Peyer's patch (tissue), 4 donors: ENCODE data around the gene LTO1. TPM values are rescaled to one million over a fixed set of nuclear protein-coding genes. Genes with fewer than 3 reads are reported as not detected.
A peak's percentile ranks its signal among the peaks of the same experiment; 100 is the strongest.

ENCODE experiments used
- DNase-seq, 3 donors: peaks; one replicate each; pipeline ENCODE4 v3.0.0-alpha.2; 2017 to 2019
- H3K27ac ChIP-seq, 4 donors: fragments of 200-600 bp; sonication (generic); one replicate each; pipeline ENCODE4 v1.5.1; 2016 to 2019
- H3K27me3 ChIP-seq, 2 donors: fragments of 200-600 bp; sonication (generic); one replicate each; pipeline ENCODE4 v1.5.1; 2019
- H3K36me3 ChIP-seq, 3 donors: fragments of 200-600 bp; sonication (generic); one replicate each; pipeline ENCODE4 v1.5.1; 2016 to 2019
- H3K4me1 ChIP-seq, 4 donors: fragments of 200-600 bp; sonication (generic); one replicate each; pipeline ENCODE4 v1.5.1; 2016 to 2019
- H3K4me3 ChIP-seq, 4 donors: fragments of 200-600 bp; sonication (generic); 1 replicate in 3 of 4; 2 replicates in 1 of 4; pipeline ENCODE4 v1.5.1; 2016 to 2019; ENCODE audit warnings: mild to moderate bottlenecking in 1 of 4
- H3K9me3 ChIP-seq, 4 donors: fragments of 200-600 bp; sonication (generic); one replicate each; pipeline ENCODE4 v1.5.1; 2016 to 2019; ENCODE audit warnings: mild to moderate bottlenecking in 1 of 4
- POLR2A ChIP-seq, 2 donors: fragments of 450-650 bp; IDR thresholded peaks; one replicate each; pipeline ENCODE4 v1.5.1; 2017; ENCODE audit warnings: antibody characterized with exemption in 2 of 2, mild to moderate bottlenecking in 2 of 2, moderate library complexity in 2 of 2
- total RNA-seq, 4 donors: library from RNA; depleted of rRNA; stranded (reverse); fragments of >200 nt; gene quantifications; one replicate each; pipeline ENCODE4 v1.1.0, GENCODE V29; 2016
- TF ChIP-seq, protein P1 (sequence below), 6 experiments: fragments of 450-650 bp in 4 of 6; fragments of 200-600 bp in 2 of 6; sonication (generic) in 1 of 6; IDR thresholded peaks; one replicate each; pipeline ENCODE4 v1.5.1; 2017 to 2019; ENCODE audit warnings: antibody characterized with exemption in 6 of 6, mild to moderate bottlenecking in 3 of 6, moderate library complexity in 1 of 6

Gene LTO1
- total RNA-seq, 4 donors from 2014 or later: 22.1 to 50.3 (median 36.6) TPM

DNA sequence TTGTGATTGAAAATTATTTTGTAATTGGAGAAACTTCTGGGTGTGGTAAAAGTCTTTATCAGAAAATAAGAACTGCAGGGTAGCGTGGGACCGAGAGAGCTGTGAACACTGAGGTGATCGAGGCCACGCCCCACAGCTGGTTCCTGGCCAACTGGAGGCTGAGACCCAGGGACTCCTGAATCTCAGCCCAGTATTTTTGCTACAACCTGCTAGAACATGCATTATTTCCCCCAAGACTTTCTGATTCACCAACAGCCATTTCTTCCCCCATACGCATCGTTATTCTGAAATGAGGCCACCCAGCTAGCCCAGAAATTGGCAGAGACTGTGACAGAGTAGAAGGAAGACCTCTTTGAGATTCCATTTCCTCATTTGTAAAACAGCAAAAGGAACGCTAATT lies 32.0 kb upstream of the LTO1 start:
- Histone ChIP-seq H3K27ac (no peak overlapping the region), H3K27me3 (peaks cover 0 to 27% of the 10 kb centered on the region in 2 donors), H3K36me3 (no peaks in the 10 kb centered on the region), H3K4me3 (no peak overlapping the region), H3K9me3 (no peaks in the 10 kb centered on the region), H3K4me1 (peaks cover 0 to 52% (median 5%) of the 10 kb centered on the region in 4 donors)
- TF ChIP-seq, protein P1, sequence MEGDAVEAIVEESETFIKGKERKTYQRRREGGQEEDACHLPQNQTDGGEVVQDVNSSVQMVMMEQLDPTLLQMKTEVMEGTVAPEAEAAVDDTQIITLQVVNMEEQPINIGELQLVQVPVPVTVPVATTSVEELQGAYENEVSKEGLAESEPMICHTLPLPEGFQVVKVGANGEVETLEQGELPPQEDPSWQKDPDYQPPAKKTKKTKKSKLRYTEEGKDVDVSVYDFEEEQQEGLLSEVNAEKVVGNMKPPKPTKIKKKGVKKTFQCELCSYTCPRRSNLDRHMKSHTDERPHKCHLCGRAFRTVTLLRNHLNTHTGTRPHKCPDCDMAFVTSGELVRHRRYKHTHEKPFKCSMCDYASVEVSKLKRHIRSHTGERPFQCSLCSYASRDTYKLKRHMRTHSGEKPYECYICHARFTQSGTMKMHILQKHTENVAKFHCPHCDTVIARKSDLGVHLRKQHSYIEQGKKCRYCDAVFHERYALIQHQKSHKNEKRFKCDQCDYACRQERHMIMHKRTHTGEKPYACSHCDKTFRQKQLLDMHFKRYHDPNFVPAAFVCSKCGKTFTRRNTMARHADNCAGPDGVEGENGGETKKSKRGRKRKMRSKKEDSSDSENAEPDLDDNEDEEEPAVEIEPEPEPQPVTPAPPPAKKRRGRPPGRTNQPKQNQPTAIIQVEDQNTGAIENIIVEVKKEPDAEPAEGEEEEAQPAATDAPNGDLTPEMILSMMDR (IDR thresholded peaks at IDR 0.05): no peak
- no peak for TF ChIP-seq POLR2A (IDR thresholded peaks at IDR 0.05)
- DNase-seq: no peak

- Histone ChIP-seq H3K4me3 (peak overlapping the region in 2 of 4 donors; percentile 24 to 27), H3K27me3 (peaks cover 0 to 27% of the 10 kb centered on the region in 2 donors), H3K36me3 (no peaks in the 10 kb centered on the region), H3K9me3 (no peaks in the 10 kb centered on the region), H3K4me1 (peaks cover 0 to 60% (median 5%) of the 10 kb centered on the region in 4 donors), H3K27ac (no peak overlapping the region)
- peak in 2 of 3 donors; percentile 61 to 79 for DNase-seq
- TF ChIP-seq, protein P1 (IDR thresholded peaks at IDR 0.05): no peak
- TF ChIP-seq POLR2A (IDR thresholded peaks at IDR 0.05): no peak
These were observed 31.0 kb upstream of the LTO1 start for GRCh38 chr11:69705901-69706787.

DNA sequence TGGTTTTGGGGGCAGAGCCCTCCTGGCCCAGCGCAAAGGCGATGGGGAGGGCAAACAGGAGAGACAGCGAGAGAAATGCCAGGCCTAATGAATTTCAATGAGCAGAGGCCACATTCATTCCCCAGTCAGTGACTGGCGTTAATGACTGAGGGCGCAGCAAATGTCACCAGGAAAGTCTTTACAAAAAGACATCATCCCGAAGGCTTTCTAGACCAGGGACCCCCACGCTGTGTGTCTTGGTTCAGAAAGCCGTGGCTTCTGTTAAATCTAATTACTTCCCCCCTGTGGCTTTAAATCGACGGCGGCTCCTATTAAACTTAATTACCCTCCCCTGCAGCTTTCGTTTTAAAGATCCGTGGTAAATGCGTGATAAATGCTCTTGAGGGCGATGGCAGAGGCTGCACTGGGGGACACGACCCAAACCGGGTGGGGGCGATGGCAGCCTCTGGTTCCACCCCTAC lies 30.2 kb upstream of the LTO1 start:
- Histone ChIP-seq H3K27ac (no peak overlapping the region), H3K9me3 (no peaks in the 10 kb centered on the region), H3K36me3 (no peaks in the 10 kb centered on the region), H3K27me3 (peaks cover 0 to 27% of the 10 kb centered on the region in 2 donors), H3K4me1 (peaks cover 0 to 68% (median 5%) of the 10 kb centered on the region in 4 donors), H3K4me3 (peak overlapping the region in 2 of 4 donors; percentile 24 to 27)
- DNase-seq: no peak
- TF ChIP-seq, protein P1 (IDR thresholded peaks at IDR 0.05): no peak
- TF ChIP-seq POLR2A (IDR thresholded peaks at IDR 0.05): no peak

DNA sequence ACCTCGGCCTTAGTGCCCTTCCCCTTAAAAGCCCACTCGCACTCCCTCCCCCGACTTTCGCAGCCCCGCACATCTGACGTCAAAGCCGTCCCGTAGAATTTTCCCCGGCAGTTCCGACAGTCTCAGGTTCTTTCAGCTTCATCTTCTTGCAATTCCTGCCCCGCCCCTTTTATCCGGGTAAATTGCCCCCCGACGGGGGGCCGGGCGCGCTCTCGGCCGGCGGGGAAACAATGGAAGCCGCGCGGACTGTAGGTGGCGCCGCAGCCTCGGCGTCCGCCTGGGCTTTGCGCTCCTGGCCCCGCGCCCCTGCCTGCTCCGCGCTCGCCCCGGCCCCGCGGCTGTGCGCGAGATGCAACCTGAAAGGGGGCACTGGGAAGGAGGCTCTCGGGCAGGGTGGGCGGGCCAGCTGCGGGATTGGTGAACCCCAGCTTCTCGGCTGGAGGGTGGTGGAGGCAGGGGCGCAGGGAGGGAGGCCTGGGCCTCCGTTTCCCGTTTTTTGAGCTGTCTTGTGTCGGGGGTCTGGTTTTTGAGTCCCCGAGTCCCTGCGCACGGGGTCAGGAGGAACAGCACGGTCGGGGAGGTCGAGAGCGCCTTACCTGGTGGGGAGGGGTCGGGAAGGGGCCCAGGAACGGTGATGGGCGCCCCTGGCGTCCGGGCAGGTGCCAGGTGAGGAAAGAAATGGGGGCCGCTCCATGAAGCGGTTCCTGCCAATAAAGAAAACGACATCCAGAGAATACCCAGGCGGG lies 29.5 kb upstream of the LTO1 start:
- peaks cover 0 to 27% of the 10 kb centered on the region in 2 donors for H3K27me3 ChIP-seq
- TF ChIP-seq POLR2A (IDR thresholded peaks at IDR 0.05): no peak
- TF ChIP-seq, protein P1 (IDR thresholded peaks at IDR 0.05): peak in 4 of 6 experiments; percentile 28 to 61 (median 58)
- no peak overlapping the region for H3K27ac ChIP-seq
- no peak for DNase-seq
- H3K36me3 ChIP-seq: no peaks in the 10 kb centered on the region
- peaks cover 0 to 69% (median 5%) of the 10 kb centered on the region in 4 donors for H3K4me1 ChIP-seq
- H3K9me3 ChIP-seq: no peaks in the 10 kb centered on the region
- peak overlapping the region in 2 of 4 donors; percentile 18 to 47 for H3K4me3 ChIP-seq

- Histone ChIP-seq H3K36me3 (no peaks in the 10 kb centered on the region), H3K27me3 (peaks cover 0 to 27% of the 10 kb centered on the region in 2 donors), H3K4me1 (peaks cover 0 to 69% (median 5%) of the 10 kb centered on the region in 4 donors), H3K27ac (no peak within 1 kb of the TSS), H3K4me3 (peak within 1 kb of the TSS in 2 of 4 donors; percentile 18 to 47), H3K9me3 (no peaks in the 10 kb centered on the region)
- TF ChIP-seq, protein P1 (IDR thresholded peaks at IDR 0.05): no peak
- peak in 1 of 2 donors; percentile 30 for TF ChIP-seq POLR2A (IDR thresholded peaks at IDR 0.05)
- DNase-seq: peak in 1 of 3 donors; percentile 78
These were observed 28.8 kb upstream of the LTO1 start, which contains the start of gene FGF19 for GRCh38 chr11:69703768-69704507. Gene FGF19, minus strand, starts transcription at chr11:69704022. Its CDS starts 146 bp downstream, at chr11:69703876.
